HG03175 (cell line): ENCODE measurements around the gene AKT3.
"Not testable (repeated sequence)": the region's sequence is repeated elsewhere in the genome, so short reads cannot be mapped to it uniquely, and the experiment has no call there.

ENCODE experiments used
- ATAC-seq: cut with Tn5 transposase; IDR thresholded peaks from one replicate; pipeline ENCODE4 v1.9.1; 2021; ENCODE audit warnings: mild to moderate bottlenecking, moderate library complexity; ENCODE audit not compliant: unreplicated experiment

Gene AKT3

GRCh38 chr1:243842161-243842560, 7.9 kb downstream of the AKT3 start:
- ATAC-seq, result no peak

DNA sequence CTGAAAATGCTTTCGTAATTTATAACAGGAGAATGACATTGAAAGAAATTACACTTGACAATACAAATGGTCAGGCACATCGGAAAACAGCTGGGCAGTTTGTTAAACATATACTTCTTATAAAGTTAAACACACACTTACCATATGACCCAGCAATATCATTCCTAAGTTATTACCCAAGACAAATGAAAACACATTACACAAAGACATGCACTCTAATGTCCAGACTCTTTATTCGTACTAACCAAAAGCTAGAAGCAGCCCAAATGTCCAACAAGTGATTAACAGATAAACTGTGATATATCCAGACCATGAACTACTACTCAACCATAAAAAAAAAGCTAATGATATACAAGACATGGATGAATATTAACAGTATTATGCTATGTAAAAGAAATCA, 8.5 kb downstream of the AKT3 start:
- no peak for ATAC-seq

DNA sequence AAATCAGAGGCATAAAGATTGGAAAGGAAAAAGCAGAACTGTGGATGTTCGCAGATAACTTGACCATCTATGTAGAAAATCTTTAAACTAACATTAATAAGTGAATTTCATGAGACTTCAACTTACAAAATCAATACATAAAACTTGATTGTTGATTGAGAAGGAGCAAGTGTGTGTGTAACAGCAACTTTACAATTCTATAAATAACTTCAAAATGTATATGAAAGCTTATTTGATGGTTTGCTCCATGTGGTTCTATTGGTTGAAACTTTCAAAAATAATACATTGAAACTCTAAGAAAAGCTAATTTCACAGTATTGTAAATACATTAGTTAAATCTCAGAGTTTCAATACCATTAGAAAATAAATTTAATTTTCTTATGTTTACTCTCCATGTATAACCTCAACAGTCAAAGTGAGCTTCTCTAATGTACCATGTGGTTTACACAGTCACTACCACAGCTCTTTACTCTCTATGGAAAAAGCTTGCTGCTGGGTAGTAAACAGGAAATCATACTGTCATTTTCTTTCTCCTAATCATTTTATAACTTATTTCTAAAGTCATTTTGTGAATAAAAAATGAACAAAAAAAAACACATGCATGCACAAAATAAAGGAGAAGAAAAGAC, 12.0 kb downstream of the AKT3 start:
- peak; percentile 87 for ATAC-seq

- no peak for ATAC-seq
Measured at GRCh38 chr1:243834130-243834529, 15.9 kb downstream of the AKT3 start.

DNA sequence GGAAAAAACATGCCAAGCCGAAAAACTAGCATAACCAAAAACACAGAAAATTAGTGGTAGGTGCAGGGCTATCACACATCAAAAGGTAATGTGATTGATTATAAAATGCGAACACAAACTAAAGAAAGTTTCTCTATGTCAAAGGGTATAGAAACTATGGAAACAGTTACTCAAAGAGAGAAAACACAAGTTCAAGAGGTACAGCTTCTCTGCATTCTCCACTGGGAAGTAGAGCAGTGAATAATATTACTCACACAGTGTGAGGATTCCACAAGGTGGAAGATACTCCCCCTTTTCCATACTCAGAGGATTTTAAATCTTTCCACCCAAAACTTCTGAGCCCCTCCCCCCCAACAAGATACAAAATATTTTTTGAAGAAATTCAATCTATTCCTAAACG, 18.6 kb downstream of the AKT3 start:
- ATAC-seq, result no peak

DNA sequence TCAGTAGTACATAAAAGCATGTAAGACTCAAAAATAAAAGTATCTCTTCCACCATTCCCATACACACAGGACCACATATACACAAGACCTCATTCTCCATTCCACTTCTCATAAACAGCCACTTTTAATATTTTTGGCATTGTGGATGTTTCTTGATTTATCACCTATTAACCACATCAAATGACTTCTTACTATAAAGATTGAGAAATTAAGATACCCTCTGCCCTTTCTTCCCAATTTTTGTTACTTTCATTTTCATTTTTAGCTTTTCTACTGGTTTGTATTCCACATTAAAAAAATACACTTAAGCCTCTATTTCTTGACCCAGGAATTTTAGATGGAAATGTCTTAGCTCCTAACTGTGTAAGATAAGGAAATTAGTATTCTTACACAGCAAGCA, 22.8 kb downstream of the AKT3 start:
- ATAC-seq, result no peak

- not testable (repeated sequence) for ATAC-seq
Measured at GRCh38 chr1:243824907-243825306, 25.1 kb downstream of the AKT3 start.

DNA sequence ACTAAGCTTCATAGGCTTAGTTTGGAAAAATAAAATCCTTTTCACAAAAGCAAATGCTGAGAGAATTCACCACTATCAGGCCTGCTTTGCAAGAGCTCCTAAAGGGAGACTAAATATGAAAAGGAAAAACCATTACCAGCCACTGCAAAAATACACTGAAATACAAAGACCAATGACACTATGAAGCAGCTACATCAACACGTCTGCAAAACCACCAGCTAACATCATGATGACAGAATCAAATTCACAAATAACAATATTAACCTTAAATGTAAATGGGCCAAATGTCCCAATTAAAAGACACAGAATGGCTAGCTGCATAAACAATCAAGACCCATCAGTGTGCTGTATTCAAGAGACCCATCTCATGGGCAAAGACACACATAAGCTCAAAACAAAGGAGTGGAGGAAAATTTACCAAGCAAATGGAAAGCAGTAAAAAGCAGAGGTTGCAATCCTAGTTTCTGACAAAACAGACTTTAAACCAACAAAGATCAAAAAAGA, 28.8 kb downstream of the AKT3 start:
- no peak for ATAC-seq

GRCh38 chr1:243819438-243819839, 30.6 kb downstream of the AKT3 start:
- ATAC-seq, result no peak

DNA sequence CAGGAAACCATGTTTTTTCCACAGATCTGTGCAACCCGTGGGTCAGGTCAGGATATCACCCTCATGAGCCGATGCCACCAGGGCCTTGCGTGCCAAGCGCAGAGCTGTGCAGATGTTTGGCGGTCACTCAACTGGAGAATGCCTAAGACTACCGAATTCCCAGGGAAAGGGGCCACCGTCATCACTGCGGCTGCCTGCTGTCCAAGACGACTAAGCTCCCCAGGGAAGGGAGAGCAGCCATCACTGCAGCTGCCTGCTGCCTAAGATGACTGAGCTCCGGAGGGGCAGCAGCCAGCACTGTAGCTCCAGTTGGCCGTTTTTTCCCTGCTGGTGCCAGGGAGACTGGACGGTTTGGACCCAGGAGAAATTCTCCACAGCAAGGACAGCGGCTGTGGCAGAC, 31.1 kb downstream of the AKT3 start:
- no peak for ATAC-seq

DNA sequence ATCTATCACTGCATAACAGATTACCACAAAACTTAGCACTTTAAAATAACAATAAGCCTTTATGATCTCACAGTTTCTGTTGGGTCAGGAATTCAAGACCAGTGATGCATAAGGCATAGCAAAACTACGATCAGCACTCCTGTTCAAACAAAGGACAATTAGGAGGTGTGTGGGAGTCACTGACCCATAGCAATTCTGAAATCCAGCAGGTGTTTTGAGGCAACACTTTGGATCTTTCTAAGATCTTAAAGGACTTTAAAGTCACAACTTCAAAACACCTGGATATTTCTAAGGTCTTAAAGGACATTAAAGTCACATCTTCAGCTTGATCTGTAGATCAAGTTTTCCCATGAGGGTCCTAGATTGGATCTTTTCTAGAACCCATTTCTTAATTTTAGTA, 35.3 kb downstream of the AKT3 start:
- ATAC-seq, result no peak

DNA sequence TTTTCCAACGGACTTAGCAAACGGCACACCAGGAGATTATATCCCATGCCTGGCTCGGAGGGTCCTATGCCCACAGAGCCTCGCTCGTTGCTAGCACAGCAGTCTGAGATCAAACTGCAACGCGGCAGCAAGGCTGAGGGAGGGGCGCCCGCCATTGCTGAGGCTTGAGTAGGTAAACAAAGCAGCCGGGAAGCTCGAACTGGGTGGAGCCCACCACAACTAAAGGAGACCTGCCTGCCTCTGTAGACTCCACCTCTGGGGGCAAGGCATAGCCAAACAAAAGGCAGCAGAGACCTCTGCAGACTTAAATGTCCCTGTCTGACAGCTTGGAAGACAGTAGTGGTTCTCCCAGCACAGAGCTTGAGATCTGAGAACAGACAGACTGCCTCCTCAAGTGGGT, 42.7 kb downstream of the AKT3 start:
- not testable (repeated sequence) for ATAC-seq

DNA sequence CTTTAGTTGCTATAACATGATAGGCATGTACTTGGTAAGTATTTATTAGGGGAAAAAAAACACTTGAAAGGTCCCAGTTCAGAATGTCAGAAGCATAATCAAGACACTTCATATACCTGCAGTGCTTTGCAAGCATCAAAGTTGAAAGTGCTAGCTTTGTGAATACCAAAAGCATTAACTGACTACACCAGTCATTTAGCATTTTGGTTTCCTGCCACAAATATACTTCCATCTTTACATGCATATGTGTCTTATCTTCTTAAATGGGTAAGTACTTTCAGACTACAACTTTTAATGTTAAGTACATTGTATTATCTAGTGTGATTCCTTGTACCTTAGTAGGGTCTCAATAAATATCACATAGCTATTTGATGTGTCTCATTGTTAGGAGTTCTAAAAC, 43.7 kb downstream of the AKT3 start:
- no peak for ATAC-seq

DNA sequence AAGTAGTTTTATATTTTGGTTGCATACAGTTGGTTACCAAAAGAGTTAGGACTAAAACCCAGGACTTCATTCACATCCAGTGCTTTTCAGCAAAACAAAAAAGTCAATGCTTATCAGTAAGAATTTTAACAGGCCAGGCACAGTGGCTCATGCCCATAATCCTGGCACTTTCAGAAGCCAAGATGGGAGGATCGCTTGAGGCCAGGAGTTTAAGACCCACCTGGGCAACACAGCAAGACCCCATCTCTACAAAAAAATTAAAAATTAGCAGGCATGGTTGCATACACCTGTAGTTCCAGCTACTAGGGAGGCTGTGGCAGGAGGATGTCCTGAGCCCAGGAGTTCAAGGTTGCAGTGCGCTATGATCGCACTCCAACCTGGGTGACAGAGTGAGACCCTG, 47.3 kb downstream of the AKT3 start:
- ATAC-seq, result no peak

DNA sequence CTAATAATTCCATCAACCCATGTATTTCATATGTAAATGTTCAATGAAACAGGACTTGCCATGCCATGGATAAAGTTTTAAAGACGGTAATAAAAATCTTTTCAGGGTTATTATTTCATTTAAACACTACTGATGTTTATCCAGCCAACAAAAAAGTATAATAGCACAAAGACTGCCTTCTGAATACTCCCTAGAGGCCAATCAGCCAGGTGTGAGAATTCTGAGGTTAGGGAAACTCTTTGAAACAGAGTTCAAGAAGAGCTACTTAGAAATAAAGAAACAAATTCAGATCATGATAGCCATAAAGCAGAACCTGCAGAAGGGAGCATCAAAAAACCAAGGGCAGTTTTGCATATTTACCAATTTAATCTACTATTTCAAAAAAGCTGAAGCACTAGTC, 48.7 kb downstream of the AKT3 start:
- ATAC-seq, result no peak

DNA sequence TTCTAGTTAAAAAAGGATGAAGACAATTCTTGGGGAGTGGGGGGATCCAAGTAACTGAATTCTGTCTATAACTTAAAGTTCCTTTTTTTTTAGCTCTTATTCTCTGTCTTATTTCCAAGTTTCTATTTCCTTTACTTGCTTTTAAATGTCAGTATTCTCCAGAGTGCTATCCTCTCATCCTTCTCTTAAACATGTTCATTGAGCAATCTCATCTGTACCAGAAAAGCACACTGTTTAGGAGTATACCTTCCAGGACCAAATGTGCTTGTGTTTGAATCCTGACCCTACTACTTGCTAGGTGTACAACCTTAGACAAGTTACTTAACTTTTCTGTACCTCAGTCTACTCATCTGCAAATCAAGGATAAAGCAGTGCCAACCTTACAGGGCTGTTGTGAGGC, 50.1 kb downstream of the AKT3 start:
- ATAC-seq, result no peak

GRCh38 chr1:243798726-243799125, 51.3 kb downstream of the AKT3 start:
- no peak for ATAC-seq

GRCh38 chr1:243796016-243796415, 54.0 kb downstream of the AKT3 start:
- ATAC-seq, result no peak

- no peak for ATAC-seq
Measured at GRCh38 chr1:243793298-243793697, 56.7 kb downstream of the AKT3 start.

GRCh38 chr1:243792891-243793290, 57.2 kb downstream of the AKT3 start:
- ATAC-seq, result no peak

- ATAC-seq, result no peak
Measured at GRCh38 chr1:243792401-243792800, 57.6 kb downstream of the AKT3 start.

DNA sequence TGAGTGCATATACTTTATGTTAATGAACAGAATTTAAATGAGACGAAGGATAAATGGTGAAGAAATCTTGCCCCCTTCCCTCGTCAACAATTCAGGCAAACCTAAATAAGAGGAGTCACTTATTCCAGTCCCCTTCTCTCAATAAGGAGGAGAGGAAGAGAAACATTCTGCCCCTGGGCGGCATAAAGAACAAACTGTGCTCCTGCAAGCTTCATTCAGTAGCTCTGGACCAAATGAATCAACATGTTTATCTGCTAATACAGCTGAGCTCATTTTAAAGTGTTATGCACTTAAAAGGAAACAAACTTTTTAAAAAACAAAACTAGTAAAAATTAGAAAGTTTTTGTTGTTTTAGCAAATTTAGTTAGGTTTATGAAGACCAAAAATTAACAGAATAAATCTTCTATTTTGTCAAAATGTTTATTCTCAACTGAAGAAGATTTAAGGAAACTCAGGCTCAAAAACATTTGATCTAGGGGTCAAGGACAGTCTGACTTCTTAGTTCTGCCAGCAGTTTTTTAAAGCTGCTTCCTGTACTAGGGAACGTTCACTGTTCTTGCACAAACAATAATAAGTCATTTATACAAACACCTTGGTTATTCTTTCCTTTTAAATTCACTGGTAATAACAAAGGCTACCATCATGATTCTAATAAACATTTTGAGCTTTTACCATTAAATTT, 58.3 kb downstream of the AKT3 start:
- no peak for ATAC-seq

- no peak for ATAC-seq
Measured at GRCh38 chr1:243790404-243790803, 59.6 kb downstream of the AKT3 start.
